ENCODE results near the gene HERPUD2. TPM values are rescaled to one million over a fixed set of nuclear protein-coding genes. Genes with fewer than 3 reads are reported as not detected.
"Not testable (repeated sequence)": the region's sequence is repeated elsewhere in the genome, so short reads cannot be mapped to it uniquely, and the experiment has no call there.

HERPUD2 gene
- total RNA-seq, 1 donor from 2014 or later = 45.2 TPM

GRCh38 chr7:35584990-35585389, 109.9 kb downstream of the HERPUD2 start:
- TF ChIP-seq POLR2AphosphoS5 (IDR thresholded peaks at IDR 0.05; ENCODE audit: insufficient read depth in 1 of 2, low read depth in 1 of 2) (no peak), CTCF (IDR thresholded peaks at IDR 0.05) (no peak), POLR2A (IDR thresholded peaks at IDR 0.05) (no peak)
- Histone ChIP-seq H3K4me3 (no peak overlapping the region), H3K4me1 (no peaks in the 10 kb centered on the region), H3K36me3 (no peaks in the 10 kb centered on the region), H3K9me3 (no peaks in the 10 kb centered on the region), H3K27me3 (no peaks in the 10 kb centered on the region), H3K27ac (no peak overlapping the region)
- intact Hi-C loops (cut with DNase I) = no loop called here
- DNase-seq (ENCODE audit: extremely low spot score in 2 of 2) = no peak

GRCh38 chr7:35584533-35584932, 110.4 kb downstream of the HERPUD2 start:
- H3K9me3 ChIP-seq; H3K4me3 ChIP-seq; H3K27ac ChIP-seq; DNase-seq (ENCODE audit: extremely low spot score in 2 of 2); H3K4me1 ChIP-seq; H3K36me3 ChIP-seq; H3K27me3 ChIP-seq; intact Hi-C loops (cut with DNase I): not testable (repeated sequence)

Other genes starting within 250 kb of the HERPUD2 start
- 151 TPM for gene SEPTIN7, start 105.9 kb upstream of the HERPUD2 start, total RNA-seq